D721Med (cell line): ENCODE results near the gene DPYSL5.
A peak's percentile ranks its signal among the peaks of the same experiment; 100 is the strongest.
"Not testable (repeated sequence)": the region's sequence is repeated elsewhere in the genome, so short reads cannot be mapped to it uniquely, and the experiment has no call there.

Experiments
- DNase-seq: peaks from one replicate; pipeline ENCODE4 v3.0.0; 2011; ENCODE audit warnings: low spot score; ENCODE audit not compliant: insufficient read length
- FAIRE-seq: peaks from 2 replicates; lab custom pipeline; 2011; peaks lifted over from hg19 to GRCh38; lab: Jason Lieb, UNC
- TF ChIP-seq, protein P1 (sequence below): IDR thresholded peaks from 2 replicates; pipeline ENCODE4 v1.5.1; 2012; ENCODE audit warnings: mild to moderate bottlenecking, control low read depth; ENCODE audit not compliant: insufficient read depth; ENCODE audit errors: missing control alignments

The DPYSL5 gene

DNA sequence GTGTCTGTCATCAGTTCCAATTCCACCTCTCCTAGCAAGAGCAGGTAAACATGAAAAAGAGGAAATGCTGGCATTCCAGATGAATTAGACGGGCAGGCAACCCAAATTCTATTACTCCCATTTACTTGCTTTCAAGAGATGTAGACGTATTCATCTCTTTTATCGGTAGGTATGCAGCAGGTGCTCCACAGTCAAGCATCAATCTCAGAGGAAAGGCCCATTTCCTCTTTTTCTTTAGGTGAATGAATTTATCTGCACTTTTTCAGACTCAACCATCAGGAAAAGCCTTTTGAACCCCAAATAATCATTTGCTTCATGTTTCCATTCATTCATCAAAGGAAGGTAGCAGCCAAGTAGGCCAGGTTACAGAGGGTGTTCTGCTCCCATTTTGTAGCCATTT, 27.9 kb downstream of the DPYSL5 start:
- FAIRE-seq = no peak
- DNase-seq = no peak
- TF ChIP-seq, protein P1, sequence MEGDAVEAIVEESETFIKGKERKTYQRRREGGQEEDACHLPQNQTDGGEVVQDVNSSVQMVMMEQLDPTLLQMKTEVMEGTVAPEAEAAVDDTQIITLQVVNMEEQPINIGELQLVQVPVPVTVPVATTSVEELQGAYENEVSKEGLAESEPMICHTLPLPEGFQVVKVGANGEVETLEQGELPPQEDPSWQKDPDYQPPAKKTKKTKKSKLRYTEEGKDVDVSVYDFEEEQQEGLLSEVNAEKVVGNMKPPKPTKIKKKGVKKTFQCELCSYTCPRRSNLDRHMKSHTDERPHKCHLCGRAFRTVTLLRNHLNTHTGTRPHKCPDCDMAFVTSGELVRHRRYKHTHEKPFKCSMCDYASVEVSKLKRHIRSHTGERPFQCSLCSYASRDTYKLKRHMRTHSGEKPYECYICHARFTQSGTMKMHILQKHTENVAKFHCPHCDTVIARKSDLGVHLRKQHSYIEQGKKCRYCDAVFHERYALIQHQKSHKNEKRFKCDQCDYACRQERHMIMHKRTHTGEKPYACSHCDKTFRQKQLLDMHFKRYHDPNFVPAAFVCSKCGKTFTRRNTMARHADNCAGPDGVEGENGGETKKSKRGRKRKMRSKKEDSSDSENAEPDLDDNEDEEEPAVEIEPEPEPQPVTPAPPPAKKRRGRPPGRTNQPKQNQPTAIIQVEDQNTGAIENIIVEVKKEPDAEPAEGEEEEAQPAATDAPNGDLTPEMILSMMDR = no peak

DNA sequence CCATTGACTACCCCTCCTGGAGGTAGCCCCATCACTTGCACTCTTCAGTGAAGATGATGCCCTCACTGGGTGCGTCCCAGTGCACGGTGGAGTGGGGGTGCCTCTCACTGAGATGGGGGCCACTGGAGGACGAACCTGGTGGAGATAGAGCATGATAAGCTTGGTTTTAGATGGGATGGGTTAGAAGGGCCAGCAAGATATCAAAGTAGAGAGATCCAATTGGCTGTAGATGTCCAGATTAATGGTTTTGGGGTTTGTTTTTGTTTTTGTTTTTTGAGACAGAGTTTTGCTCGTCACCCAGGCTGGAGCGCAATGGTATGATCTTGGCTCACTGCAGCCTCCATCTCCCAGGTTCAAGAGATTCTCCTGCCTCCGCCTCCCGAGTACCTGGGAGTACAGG, 28.3 kb downstream of the DPYSL5 start:
- DNase-seq = no peak
- FAIRE-seq = no peak
- TF ChIP-seq, protein P1 = no peak

- no peak for FAIRE-seq
- DNase-seq = no peak
- TF ChIP-seq, protein P1 = no peak
Measured at GRCh38 chr2:26877276-26877675, 29.3 kb downstream of the DPYSL5 start.

- TF ChIP-seq, protein P1 = no peak
- FAIRE-seq = no peak
- DNase-seq = no peak
Measured at GRCh38 chr2:26880161-26880560, 32.2 kb downstream of the DPYSL5 start.

DNA sequence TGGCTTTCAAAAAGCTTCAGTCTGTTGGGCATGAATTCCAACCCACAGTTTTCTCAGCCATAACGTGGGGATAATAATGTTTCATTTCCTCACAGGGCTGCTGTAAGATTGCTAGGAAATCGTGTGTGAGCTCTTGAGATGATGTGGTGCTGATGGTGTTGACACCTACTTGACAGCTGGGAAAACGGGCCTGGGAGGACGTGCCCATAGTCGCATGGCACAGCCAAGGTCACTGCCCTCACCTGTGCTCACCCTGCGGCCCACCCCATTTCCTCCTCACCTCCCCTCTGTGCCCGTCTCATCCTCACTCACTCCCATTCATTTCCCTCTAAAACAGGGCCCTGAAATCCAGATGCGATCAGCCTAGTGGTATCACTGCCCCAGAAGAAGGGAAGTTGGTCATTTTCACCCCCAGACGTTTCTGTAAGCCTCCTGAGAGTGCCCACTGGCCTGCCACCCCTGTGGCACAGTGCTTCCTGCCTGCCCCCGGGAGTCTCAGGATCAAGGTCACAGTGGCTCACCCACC, 33.0 kb downstream of the DPYSL5 start:
- DNase-seq (no peak), FAIRE-seq (no peak)
- TF ChIP-seq, protein P1 = no peak

DNA sequence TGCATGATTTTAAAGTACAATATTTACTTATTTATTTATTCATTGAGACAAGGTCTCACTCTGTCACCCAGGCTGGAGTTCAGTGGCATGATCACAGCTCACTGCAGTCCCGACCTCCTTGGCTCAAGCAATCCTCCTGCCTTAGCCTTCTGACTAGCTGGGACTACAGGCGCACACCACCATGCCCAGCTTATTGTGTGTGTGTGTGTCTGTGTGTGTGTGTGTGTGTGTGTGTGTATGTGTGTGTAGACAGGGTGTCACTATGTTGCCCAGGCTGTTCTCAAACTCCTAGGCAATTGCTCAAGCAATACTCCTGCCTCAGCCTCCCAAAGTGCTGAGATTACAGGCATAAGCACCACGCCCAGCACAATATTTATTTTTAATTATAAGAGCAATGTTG, 34.3 kb downstream of the DPYSL5 start:
- not testable (repeated sequence) for FAIRE-seq, DNase-seq

DNA sequence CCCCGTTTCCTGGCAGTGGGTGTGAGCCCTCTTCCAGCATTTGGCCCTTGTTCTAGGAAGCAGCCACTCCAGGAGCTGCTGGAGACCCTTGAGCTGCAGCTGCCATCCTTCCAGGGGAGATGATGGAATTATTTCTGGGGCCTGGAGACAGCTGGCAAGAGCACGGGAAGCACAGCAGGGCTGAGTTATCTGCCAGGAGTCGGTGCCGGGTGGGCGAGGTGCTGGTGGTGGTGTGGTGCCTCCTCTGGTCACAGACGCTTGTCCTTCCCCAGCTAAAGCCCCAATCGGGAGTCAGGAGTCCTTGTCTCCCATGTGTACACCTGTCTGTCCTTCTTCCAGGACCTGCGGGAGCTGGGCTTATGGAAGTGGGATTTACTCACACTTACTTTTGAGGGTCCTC, 36.0 kb downstream of the DPYSL5 start:
- TF ChIP-seq, protein P1 = no peak
- DNase-seq (no peak), FAIRE-seq (no peak)

GRCh38 chr2:26884486-26884885, 36.6 kb downstream of the DPYSL5 start:
- DNase-seq = no peak
- FAIRE-seq = peak; percentile 64
- TF ChIP-seq, protein P1 = no peak
